Pancreas (tissue), 10 donors: ENCODE measurements around the gene TXNDC11. TPM values are rescaled to one million over a fixed set of nuclear protein-coding genes. Genes with fewer than 3 reads are reported as not detected.
A peak's percentile ranks its signal among the peaks of the same experiment; 100 is the strongest.

Experiments
- ATAC-seq, 4 donors: fragments of 200-7000 bp; cut with Tn5 transposase; one replicate each; pipeline versions ENCODE4 v1.8.0 to v1.9.1; 2020; ENCODE audit warnings: mild to moderate bottlenecking in 4 of 4, moderate library complexity in 4 of 4
- DNase-seq, 6 donors: peaks; one replicate each; pipeline ENCODE4 v3.0.0-alpha.2; 2020
- FAIRE-seq: peaks from 2 replicates; lab custom pipeline; 2012; peaks lifted over from hg19 to GRCh38; lab: Jason Lieb, UNC
- H3K27ac ChIP-seq, 4 donors: fragments of 200-600 bp; sonication (generic); 1 replicate in 3 of 4; 2 replicates in 1 of 4; pipeline versions ENCODE4 v1.5.0 to v1.8.0; 2020
- H3K27me3 ChIP-seq, 4 donors: fragments of 200-600 bp; one replicate each; pipeline ENCODE4 v1.8.0; 2021
- H3K36me3 ChIP-seq, 3 donors: fragments of 200-600 bp; sonication (generic) in 1 of 3; one replicate each; pipeline versions ENCODE4 v1.5.0 to v1.8.0; 2020 to 2021
- H3K4me1 ChIP-seq, 3 donors: fragments of 200-600 bp; one replicate each; pipeline ENCODE4 v1.8.0; 2021
- H3K4me3 ChIP-seq, 4 donors: fragments of 200-600 bp; sonication (generic) in 2 of 4; one replicate each; pipeline versions ENCODE4 v1.5.0 to v1.8.0; 2020 to 2021
- H3K9me3 ChIP-seq, 4 donors: fragments of 200-600 bp; one replicate each; pipeline ENCODE4 v1.8.0; 2021
- WGBS, 2 donors: extraction: QIAGEN DNeasy Blood & Tissue Kit; methylation state at CpG; one replicate each; pipeline ENCODE4 v1.1.7; 2013; 5-methylcytosine and 5-hydroxymethylcytosine counted together
- intact Hi-C, 3 donors: fragments of 100-400 bp; cut with DNase I; formaldehyde crosslinking; loops; one replicate each; pipeline versions ENCODE4 v1.11.1 to v1.14.2; 2022
- polyA plus RNA-seq, 2 donors: library from polyadenylated mRNA; stranded (reverse); fragments of 200-250 nt; gene quantifications; one replicate each; pipeline ENCODE4 v1.2.3, GENCODE V29; 2013
- total RNA-seq, 6 donors: library from RNA; stranded (reverse); fragmentation: NEBNext Ultra II Directional in 4 of 6; extraction: Animal tissue kit (Norgen Biotek cat#: 25700) in 4 of 6; gene quantifications; one replicate each; pipeline versions ENCODE4 v1.2.1 to v1.2.4, GENCODE V29; 2021 to 2023
- TF ChIP-seq, protein P1 (sequence below), 4 donors: fragments of 200-600 bp; sonication (generic) in 3 of 4; IDR thresholded peaks; one replicate each; pipeline versions ENCODE4 v1.5.0 to v1.8.0; 2021; ENCODE audit warnings: antibody characterized with exemption in 4 of 4
- donor health status: healthy with polysubstance abuse.
- donor health status: DM: no; HTN: no; CAD: no; lungs with moderate emphysema.
- donor health status: DM: no; HTN: no; CAD: no.
- donor health status: control.
- donor health status: control.
- donor health status: Bipolar disorder and iron deficiency.
- donor health status: DM: yes; HTN: yes; CAD: no.
- donor health status: DM: no; HTN: no; CAD: no.
- donor health status: DM: no; HTN: no; CAD: no.
- donor health status: DM: yes; HTN: yes; CAD: no.

Gene TXNDC11
- total and polyA plus RNA-seq, 8 donors = 28.1 to 80.8 (median 37.1) TPM

DNA sequence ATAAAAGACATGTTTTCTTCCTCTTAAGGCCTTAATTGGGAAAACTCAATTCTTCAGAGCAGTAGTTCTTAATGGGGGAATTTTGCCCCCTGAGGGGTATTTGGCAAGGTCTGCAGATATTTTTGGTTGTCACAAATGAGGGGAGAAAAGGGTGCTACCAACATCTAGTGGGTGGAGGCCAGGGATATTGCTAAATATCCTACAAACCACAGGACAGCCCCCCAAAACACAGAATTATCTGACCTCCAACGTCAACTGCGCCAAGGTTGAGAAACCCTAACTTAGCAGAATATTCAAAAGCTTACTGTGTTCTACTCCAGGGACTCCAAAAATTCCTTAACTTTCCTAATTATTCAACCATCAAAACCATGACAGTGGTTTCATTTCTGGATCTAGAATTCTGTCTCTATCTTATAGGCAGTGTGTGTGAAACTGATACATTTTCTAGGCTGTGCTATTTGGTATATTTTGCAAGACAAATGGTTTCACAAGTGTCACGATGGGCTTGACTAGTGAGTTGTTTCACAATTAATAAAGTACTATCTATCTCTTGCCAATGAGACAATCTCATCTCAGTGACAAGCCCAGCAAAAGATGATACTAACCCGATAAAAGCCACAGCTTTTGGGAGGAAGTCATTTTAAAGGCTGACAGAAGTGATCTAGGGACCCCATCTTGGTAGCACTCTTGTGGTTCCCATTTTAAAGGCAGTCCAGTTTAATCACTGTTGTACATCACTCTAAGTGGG is 14.7 kb downstream of the TXNDC11 start:
- WGBS, 2 donors = 70 to 86% methylated on average over 4 of the region's 4 CpGs
- no peak for FAIRE-seq
- intact Hi-C loops = no loop called here
- no peak for ATAC-seq
- TF ChIP-seq, protein P1, sequence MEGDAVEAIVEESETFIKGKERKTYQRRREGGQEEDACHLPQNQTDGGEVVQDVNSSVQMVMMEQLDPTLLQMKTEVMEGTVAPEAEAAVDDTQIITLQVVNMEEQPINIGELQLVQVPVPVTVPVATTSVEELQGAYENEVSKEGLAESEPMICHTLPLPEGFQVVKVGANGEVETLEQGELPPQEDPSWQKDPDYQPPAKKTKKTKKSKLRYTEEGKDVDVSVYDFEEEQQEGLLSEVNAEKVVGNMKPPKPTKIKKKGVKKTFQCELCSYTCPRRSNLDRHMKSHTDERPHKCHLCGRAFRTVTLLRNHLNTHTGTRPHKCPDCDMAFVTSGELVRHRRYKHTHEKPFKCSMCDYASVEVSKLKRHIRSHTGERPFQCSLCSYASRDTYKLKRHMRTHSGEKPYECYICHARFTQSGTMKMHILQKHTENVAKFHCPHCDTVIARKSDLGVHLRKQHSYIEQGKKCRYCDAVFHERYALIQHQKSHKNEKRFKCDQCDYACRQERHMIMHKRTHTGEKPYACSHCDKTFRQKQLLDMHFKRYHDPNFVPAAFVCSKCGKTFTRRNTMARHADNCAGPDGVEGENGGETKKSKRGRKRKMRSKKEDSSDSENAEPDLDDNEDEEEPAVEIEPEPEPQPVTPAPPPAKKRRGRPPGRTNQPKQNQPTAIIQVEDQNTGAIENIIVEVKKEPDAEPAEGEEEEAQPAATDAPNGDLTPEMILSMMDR (IDR thresholded peaks at IDR 0.05) = no peak
- Histone ChIP-seq H3K4me3 (no peak overlapping the region), H3K9me3 (no peaks in the 10 kb centered on the region), H3K4me1 (peaks cover 35 to 47% (median 46%) of the 10 kb centered on the region in 3 donors), H3K27me3 (no peaks in the 10 kb centered on the region), H3K36me3 (peaks cover 3 to 26% (median 11%) of the 10 kb centered on the region in 3 donors), H3K27ac (peak overlapping the region in 2 of 4 donors; percentile 10 to 21)
- no peak for DNase-seq

DNA sequence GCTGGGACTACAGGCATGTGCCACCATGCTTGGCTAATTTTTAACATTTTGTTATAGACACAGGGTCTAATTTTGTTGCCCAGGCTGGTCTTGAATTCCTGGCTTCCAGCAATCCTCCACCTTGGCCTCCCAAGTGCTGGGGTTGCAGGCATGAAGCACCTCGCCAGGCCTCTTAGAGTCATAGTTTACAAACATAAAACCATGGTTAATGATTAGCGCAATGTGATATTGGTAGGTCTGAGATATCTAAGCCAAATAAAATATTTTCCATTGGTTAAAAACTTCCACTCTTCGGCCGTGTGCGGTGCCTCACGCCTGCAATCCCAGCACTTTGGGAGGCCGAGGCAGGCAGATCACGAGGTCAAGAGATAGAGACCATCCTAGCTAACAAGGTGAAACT is 16.6 kb downstream of the TXNDC11 start:
- TF ChIP-seq, protein P1 (IDR thresholded peaks at IDR 0.05) = no peak
- H3K27ac ChIP-seq = peak overlapping the region in 3 of 4 donors; percentile 14 to 81 (median 77)
- peak in 4 of 6 donors; percentile 48 to 71 (median 54) for DNase-seq
- H3K4me1 ChIP-seq = peaks cover 29 to 44% (median 37%) of the 10 kb centered on the region in 3 donors
- intact Hi-C loops = no loop called here
- peaks cover 0 to 24% (median 11%) of the 10 kb centered on the region in 3 donors for H3K36me3 ChIP-seq
- 22 to 24% methylated on average over 8 of the region's 8 CpGs for WGBS, 2 donors
- peak; percentile 84 to 95 (median 92) for ATAC-seq
- H3K4me3 ChIP-seq = no peak overlapping the region
- H3K27me3 ChIP-seq = no peaks in the 10 kb centered on the region
- H3K9me3 ChIP-seq = no peaks in the 10 kb centered on the region
- FAIRE-seq = no peak

DNA sequence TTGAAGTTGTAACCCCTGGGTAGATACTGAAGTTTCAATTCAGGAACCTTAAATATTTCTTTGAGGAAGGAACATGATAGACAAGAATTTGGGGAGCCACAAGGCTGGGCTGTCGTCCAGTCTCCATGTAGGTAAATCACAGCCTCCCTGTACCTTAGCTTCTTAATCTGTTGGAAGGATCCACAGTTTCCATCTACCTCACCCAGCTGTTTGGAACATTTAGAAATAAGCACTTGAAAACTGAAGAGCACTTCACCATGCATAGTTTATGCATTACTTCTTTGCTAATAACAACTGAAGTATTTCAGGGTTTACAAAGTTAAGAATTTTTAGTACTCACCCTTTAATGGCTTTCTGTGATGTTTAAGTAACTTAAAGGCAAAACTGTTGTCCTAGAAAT is 17.2 kb downstream of the TXNDC11 start:
- DNase-seq = no peak
- WGBS, 2 donors = 33 to 41% methylated on average over 1 of the region's 1 CpG
- peak overlapping the region in 2 of 4 donors; percentile 77 to 81 for H3K27ac ChIP-seq
- H3K4me1 ChIP-seq = peaks cover 25 to 39% (median 32%) of the 10 kb centered on the region in 3 donors
- intact Hi-C loops = no loop called here
- ATAC-seq = peak in 1 of 4 donors; percentile 33
- H3K4me3 ChIP-seq = no peak overlapping the region
- no peak for FAIRE-seq
- no peaks in the 10 kb centered on the region for H3K9me3 ChIP-seq
- TF ChIP-seq, protein P1 (IDR thresholded peaks at IDR 0.05) = no peak
- peaks cover 0 to 28% (median 15%) of the 10 kb centered on the region in 3 donors for H3K36me3 ChIP-seq
- H3K27me3 ChIP-seq = no peaks in the 10 kb centered on the region

DNA sequence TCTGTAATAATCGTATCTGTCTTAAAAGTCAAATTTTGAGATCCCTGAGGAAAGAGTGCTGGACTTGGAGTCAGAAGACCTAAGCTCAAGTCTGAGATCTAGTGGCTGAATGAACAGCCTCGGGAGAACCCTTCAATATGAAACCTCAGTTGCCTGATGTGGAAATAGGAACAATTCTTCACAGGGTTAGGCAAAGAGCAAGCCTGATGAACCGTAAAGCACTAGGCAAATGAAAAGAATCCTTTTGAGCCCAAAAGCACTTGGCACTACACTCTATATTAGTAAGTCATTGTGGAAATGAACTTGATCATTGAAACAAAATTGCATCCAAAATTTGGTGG is 20.2 kb downstream of the TXNDC11 start:
- 59 to 62% methylated on average over 3 of the region's 3 CpGs for WGBS, 2 donors
- peak overlapping the region in 2 of 4 donors; percentile 35 to 37 for H3K27ac ChIP-seq
- no peak for DNase-seq
- intact Hi-C loops = no loop called here
- no peak for FAIRE-seq
- TF ChIP-seq, protein P1 (IDR thresholded peaks at IDR 0.05) = no peak
- H3K36me3 ChIP-seq = peaks cover 0 to 23% (median 5%) of the 10 kb centered on the region in 3 donors
- H3K27me3 ChIP-seq = no peaks in the 10 kb centered on the region
- ATAC-seq = no peak
- no peaks in the 10 kb centered on the region for H3K9me3 ChIP-seq
- no peak overlapping the region for H3K4me3 ChIP-seq
- H3K4me1 ChIP-seq = peaks cover 34 to 47% (median 38%) of the 10 kb centered on the region in 3 donors
